MCF 10A (cell line): Measurements from ENCODE around the gene ZNF791. TPM values are rescaled to one million over a fixed set of nuclear protein-coding genes. Genes with fewer than 3 reads are reported as not detected.

Experiments used
- BruUV-seq: library from RNA; stranded (reverse); fragments of 400-500 nt; replicated peaks from 2 replicates; lab custom pipeline; 2021; lab: Mats Ljungman, UMichigan
- CTCF ChIA-PET: fragments of 300-600 bp; sonication (Branson Sonifier 250); formaldehyde crosslinking; extraction: SDS; loops from one replicate; lab custom pipeline; 2021; ENCODE audit warnings: antibody characterized with exemption, inconsistent platforms; lab: Yijun Ruan, JAX
- POLR2A ChIA-PET: fragments of 300-600, 350-650 bp; sonication (Branson Sonifier 250); formaldehyde crosslinking; extraction: SDS; loops from one replicate; lab custom pipeline; 2020; ENCODE audit warnings: antibody characterized with exemption, inconsistent platforms; lab: Yijun Ruan, JAX
- DNase-seq: peaks from one replicate; pipeline ENCODE4 v3.0.0-alpha.2; 2018; ENCODE audit not compliant: unreplicated experiment
- H3K27ac Mint-ChIP-seq: one replicate; pipeline ENCODE4 v1.8.0; 2022; ENCODE audit warnings: mild to moderate bottlenecking, low read depth, mixed read lengths; ENCODE audit not compliant: unreplicated experiment
- H3K27me3 Mint-ChIP-seq: one replicate; pipeline ENCODE4 v1.8.0; 2022; ENCODE audit warnings: mixed read lengths; ENCODE audit not compliant: insufficient read depth, unreplicated experiment
- H3K36me3 Mint-ChIP-seq: one replicate; pipeline ENCODE4 v1.8.0; 2022; ENCODE audit warnings: mild to moderate bottlenecking, moderate library complexity, mixed read lengths; ENCODE audit not compliant: insufficient read depth, unreplicated experiment
- H3K4me1 Mint-ChIP-seq: one replicate; pipeline ENCODE4 v1.8.0; 2022; ENCODE audit warnings: mixed read lengths; ENCODE audit not compliant: insufficient read depth, unreplicated experiment
- H3K4me3 Mint-ChIP-seq: one replicate; pipeline ENCODE4 v1.8.0; 2022; ENCODE audit warnings: mild to moderate bottlenecking, moderate library complexity, mixed read lengths; ENCODE audit not compliant: unreplicated experiment
- H3K9me3 Mint-ChIP-seq: one replicate; pipeline ENCODE4 v1.8.0; 2022; ENCODE audit warnings: mixed read lengths; ENCODE audit not compliant: unreplicated experiment
- CTCF ChIP-seq: fragments of 200-600 bp; IDR thresholded peaks from one replicate; pipeline ENCODE4 v1.8.0; 2022; ENCODE audit warnings: antibody characterized with exemption, mild to moderate bottlenecking; ENCODE audit not compliant: unreplicated experiment
- intact Hi-C: fragments of 100-400 bp; cut with micrococcal nuclease; formaldehyde crosslinking; loops from 2 replicates; pipeline ENCODE4 v1.14.1; 2022
- total RNA-seq: library from RNA; stranded (reverse); gene quantifications from 2 replicates; pipeline ENCODE4 v1.2.3, GENCODE V29; 2022

ZNF791 gene
- total RNA-seq, 1 experiment from 2014 or later: 23.7 TPM

DNA sequence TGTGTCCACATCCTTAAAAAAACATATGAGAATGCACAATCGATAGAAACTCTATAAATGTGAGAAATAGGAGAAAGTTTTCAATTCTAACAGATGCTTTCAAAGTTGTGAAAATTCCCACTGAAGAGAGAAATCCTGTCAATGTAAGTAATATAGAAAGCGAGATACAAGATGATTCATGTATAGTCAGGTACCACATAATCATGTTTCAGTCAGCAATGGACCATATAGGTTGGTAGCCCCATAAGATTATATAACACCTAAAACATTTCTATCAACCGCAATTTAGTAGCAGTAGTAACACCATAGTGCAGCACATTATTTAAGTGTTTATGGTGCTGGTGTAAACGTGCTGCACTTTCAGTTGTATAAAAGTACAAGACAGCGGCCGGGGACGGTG, 18.5 kb downstream of the ZNF791 start:
- H3K4me1 Mint-ChIP-seq: no peaks in the 10 kb centered on the region
- no peak overlapping the region for H3K27ac Mint-ChIP-seq
- BruUV-seq: no TSS peak
- no peaks in the 10 kb centered on the region for H3K27me3 Mint-ChIP-seq
- DNase-seq: no peak
- no peak for TF ChIP-seq CTCF
- peaks cover 11% of the 10 kb centered on the region for H3K9me3 Mint-ChIP-seq
- intact Hi-C loops: no loop called here
- CTCF ChIA-PET: interaction anchor here (0.7 kb wide), 1 partner anchor 11 kb away, joined by 3 read pairs; no protein-coding TSS in a partner anchor
- peaks cover 84% of the 10 kb centered on the region for H3K36me3 Mint-ChIP-seq
- no peak overlapping the region for H3K4me3 Mint-ChIP-seq
- POLR2A ChIA-PET: no interaction called here

- Mint-ChIP-seq H3K4me1 (peaks cover 5% of the 10 kb centered on the region), H3K27ac (no peak overlapping the region), H3K27me3 (no peaks in the 10 kb centered on the region), H3K4me3 (no peak overlapping the region), H3K9me3 (peaks cover 8% of the 10 kb centered on the region), H3K36me3 (peaks cover 21% of the 10 kb centered on the region)
- no peak for DNase-seq
- intact Hi-C loops: no loop called here
- TF ChIP-seq CTCF: no peak
- BruUV-seq: no TSS peak
- ChIA-PET POLR2A (interaction anchor here (0.6 kb wide), 1 partner anchor 1236 kb away, joined by 3 read pairs; no protein-coding TSS in a partner anchor), CTCF (interaction anchor here (0.6 kb wide), 1 partner anchor 712 kb away, joined by 3 read pairs; no protein-coding TSS in a partner anchor)
Measured at GRCh38 chr19:12636631-12637030, 25.9 kb downstream of the ZNF791 start.

DNA sequence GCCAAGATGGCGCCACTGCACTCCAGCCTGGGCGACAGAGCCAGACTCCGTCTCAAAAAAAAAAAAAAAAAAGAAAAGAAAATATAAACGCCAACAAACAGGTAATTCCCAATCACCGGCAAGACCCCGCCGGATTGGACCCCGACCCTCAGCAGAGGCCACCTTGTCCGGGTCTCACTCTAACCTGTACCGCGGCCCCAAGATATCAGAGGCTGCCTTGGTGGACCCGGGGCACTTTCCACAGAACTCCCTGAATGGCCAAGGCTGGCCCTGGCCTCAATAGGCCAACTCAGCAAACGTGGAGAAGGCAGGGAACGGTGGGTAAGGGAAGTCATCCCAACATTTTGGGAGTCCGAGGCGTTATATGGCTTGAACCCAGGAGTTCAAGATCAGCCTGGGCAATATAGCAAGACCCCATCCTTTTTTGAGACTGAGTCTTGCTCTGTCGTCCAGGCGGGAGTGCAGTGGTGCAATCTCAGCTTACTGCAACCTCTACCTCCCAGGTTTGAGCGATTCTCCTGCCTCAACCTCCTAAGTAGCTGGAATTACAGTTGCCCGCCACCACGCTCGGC, 28.0 kb downstream of the ZNF791 start:
- intact Hi-C loops: no loop called here
- Mint-ChIP-seq H3K36me3 (peaks cover 14% of the 10 kb centered on the region), H3K4me3 (no peak overlapping the region), H3K9me3 (peaks cover 8% of the 10 kb centered on the region), H3K4me1 (peaks cover 5% of the 10 kb centered on the region), H3K27ac (no peak overlapping the region), H3K27me3 (no peaks in the 10 kb centered on the region)
- no peak for DNase-seq
- BruUV-seq: no TSS peak
- POLR2A ChIA-PET: interaction anchor here (1.1 kb wide), 1 partner anchor 34 kb away, joined by 4 read pairs; no protein-coding TSS in a partner anchor
- TF ChIP-seq CTCF: no peak
- CTCF ChIA-PET: interaction anchor here (0.6 kb wide), 1 partner anchor 981 kb away, joined by 3 read pairs; no protein-coding TSS in a partner anchor

- Mint-ChIP-seq H3K4me3 (no peak overlapping the region), H3K9me3 (peaks cover 5% of the 10 kb centered on the region), H3K36me3 (peaks cover 11% of the 10 kb centered on the region), H3K27ac (no peak overlapping the region), H3K27me3 (no peaks in the 10 kb centered on the region), H3K4me1 (peaks cover 3% of the 10 kb centered on the region)
- ChIA-PET CTCF (interaction anchor here (0.6 to 0.7 kb wide), 3 partner anchors 11 to 1311 kb away, joined by 3 read pairs; no protein-coding TSS in a partner anchor), POLR2A (interaction anchor here (1.5 kb wide), 1 partner anchor 29 kb away, joined by 3 read pairs; the partner anchor contains the start of genes ZNF490 and ZNF791)
- no peak for TF ChIP-seq CTCF
- no TSS peak for BruUV-seq
- intact Hi-C loops: no loop called here
- DNase-seq: no peak
Measured at GRCh38 chr19:12639901-12640613, 29.3 kb downstream of the ZNF791 start.
